IMR-90 (cell line): ENCODE data around the gene ENDOU. TPM values are rescaled to one million over a fixed set of nuclear protein-coding genes. Genes with fewer than 3 reads are reported as not detected.

Experiments used
- ATAC-seq: fragments of 200-7000 bp; cut with Tn5 transposase; 2 replicates; pipeline ENCODE4 v1.9.1; 2020; ENCODE audit warnings: low read depth, mild to moderate bottlenecking, moderate library complexity
- BruUV-seq: library from RNA; stranded (reverse); fragments of 400-500 nt; replicated peaks from 2 replicates; lab custom pipeline; 2021; lab: Mats Ljungman, UMichigan
- CTCF ChIA-PET: fragments of 300-600 bp; formaldehyde crosslinking; extraction: SDS; loops from one replicate; lab custom pipeline; 2021; ENCODE audit warnings: antibody characterized with exemption; lab: Yijun Ruan, JAX
- POLR2A ChIA-PET: fragments of 300-600 bp; sonication (Branson Sonifier 250); formaldehyde crosslinking; loops from one replicate; lab custom pipeline; 2022; ENCODE audit warnings: antibody characterized with exemption; ENCODE audit not compliant: unreplicated experiment; lab: Charles Lee
- DNase-seq: peaks from one replicate; pipeline ENCODE4 v3.0.0; 2013
- H2AFZ ChIP-seq: replicated peaks from 2 replicates; pipeline ENCODE3; 2013; ENCODE audit warnings: low read length, mild to moderate bottlenecking; ENCODE audit not compliant: poor library complexity
- H2AK5ac ChIP-seq: 2 replicates; pipeline ENCODE4 v1.6.1; 2013; ENCODE audit warnings: low read depth, low read length, inconsistent platforms
- H2AK9ac ChIP-seq: replicated peaks from 2 replicates; pipeline ENCODE3; 2013; ENCODE audit warnings: mild to moderate bottlenecking, low read depth, low read length, moderate library complexity; ENCODE audit not compliant: poor library complexity
- H2BK120ac ChIP-seq: 2 replicates; pipeline ENCODE4 v1.6.1; 2013; ENCODE audit warnings: low read depth, low read length, inconsistent platforms
- H2BK15ac ChIP-seq: 3 replicates; pipeline ENCODE4 v1.6.1; 2013; ENCODE audit warnings: low read depth, low read length, inconsistent platforms
- H2BK20ac ChIP-seq: 2 replicates; pipeline ENCODE4 v1.6.1; 2013; ENCODE audit warnings: low read depth, mild to moderate bottlenecking, inconsistent platforms, low read length, moderate library complexity
- H2BK5ac ChIP-seq: 2 replicates; pipeline ENCODE4 v1.6.1; 2013; ENCODE audit warnings: mild to moderate bottlenecking, low read depth, low read length, inconsistent platforms; ENCODE audit not compliant: poor library complexity, severe bottlenecking
- H3K14ac ChIP-seq: replicated peaks from 2 replicates; pipeline ENCODE4 v1.6.1; 2013; ENCODE audit warnings: low read depth, low read length, inconsistent platforms
- H3K18ac ChIP-seq: 2 replicates; pipeline ENCODE4 v1.6.1; 2013; ENCODE audit warnings: low read depth, low read length, control low read depth
- H3K23ac ChIP-seq: 2 replicates; pipeline ENCODE4 v1.6.1; 2013; ENCODE audit warnings: low read depth, low read length, inconsistent platforms
- H3K27ac ChIP-seq: 2 replicates; pipeline ENCODE4 v1.5.1; 2013; ENCODE audit warnings: mild to moderate bottlenecking, control low read depth, low read length; ENCODE audit not compliant: insufficient read depth
- H3K27me3 ChIP-seq: 2 replicates; pipeline ENCODE4 v1.6.1; 2013; ENCODE audit warnings: low read length; ENCODE audit not compliant: control insufficient read depth, insufficient read depth
- H3K36me3 ChIP-seq: 2 replicates; pipeline ENCODE4 v1.6.1; 2013; ENCODE audit warnings: low read length, mixed read lengths; ENCODE audit not compliant: control insufficient read depth, insufficient read depth
- H3K4ac ChIP-seq: 2 replicates; pipeline ENCODE4 v1.6.1; 2013; ENCODE audit warnings: low read depth, low read length, inconsistent platforms
- H3K4me1 ChIP-seq: 2 replicates; pipeline ENCODE4 v1.6.1; 2013; ENCODE audit warnings: low read length, mixed read lengths; ENCODE audit not compliant: control insufficient read depth, insufficient read depth
- H3K4me2 ChIP-seq: 2 replicates; pipeline ENCODE4 v1.6.1; 2013; ENCODE audit warnings: low read depth, mild to moderate bottlenecking, control low read depth, low read length, moderate library complexity
- H3K4me3 ChIP-seq: 2 replicates; pipeline ENCODE4 v1.5.1; 2013; ENCODE audit warnings: low read depth, mild to moderate bottlenecking, control low read depth, low read length, moderate library complexity; ENCODE audit not compliant: insufficient read depth
- H3K56ac ChIP-seq: 2 replicates; pipeline ENCODE4 v1.6.1; 2013; ENCODE audit warnings: low read length, inconsistent platforms; ENCODE audit not compliant: insufficient read depth; ENCODE audit errors: extremely low read depth
- H3K79me1 ChIP-seq, 2 experiments: 2 replicates each; pipeline ENCODE4 v1.6.1; 2013; ENCODE audit warnings: low read length in 2 of 2, inconsistent platforms in 1 of 2, low read depth in 1 of 2
- H3K9ac ChIP-seq: 2 replicates; pipeline ENCODE4 v1.6.1; 2013; ENCODE audit warnings: low read depth, low read length, control low read depth
- H3K9me1 ChIP-seq: 2 replicates; pipeline ENCODE4 v1.6.1; 2013; ENCODE audit warnings: low read length, inconsistent platforms; ENCODE audit not compliant: insufficient read depth
- H3K9me3 ChIP-seq: 2 replicates; pipeline ENCODE4 v1.6.1; 2013; ENCODE audit warnings: low read length; ENCODE audit not compliant: control insufficient read depth, insufficient read depth
- H4K20me1 ChIP-seq: 2 replicates; pipeline ENCODE4 v1.6.1; 2013; ENCODE audit warnings: low read length, inconsistent platforms; ENCODE audit not compliant: insufficient read depth
- H4K5ac ChIP-seq: 2 replicates; pipeline ENCODE4 v1.6.1; 2013; ENCODE audit warnings: mild to moderate bottlenecking, low read depth, low read length, control low read depth
- H4K8ac ChIP-seq, 2 experiments: 2 replicates each; pipeline ENCODE4 v1.6.1; 2013; ENCODE audit warnings: low read depth in 2 of 2, low read length in 2 of 2, control low read depth in 1 of 2, inconsistent platforms in 1 of 2
- H4K91ac ChIP-seq: 2 replicates; pipeline ENCODE4 v1.6.1; 2013; ENCODE audit warnings: low read depth, low read length, inconsistent platforms; ENCODE audit not compliant: insufficient read depth
- MAZ ChIP-seq: IDR thresholded peaks from 2 replicates; pipeline ENCODE4 v1.6.1; 2012; ENCODE audit warnings: low read depth, mild to moderate bottlenecking, low read length, improper control_type of control experiment, moderate library complexity, borderline replicate concordance
- MXI1 ChIP-seq: IDR thresholded peaks from 2 replicates; pipeline ENCODE4 v1.6.1; 2012; ENCODE audit warnings: low read depth, mild to moderate bottlenecking, low read length, moderate library complexity, borderline replicate concordance
- NFE2L2 ChIP-seq: fragments of 150-350 bp; IDR thresholded peaks from 2 replicates; pipeline ENCODE4 v1.6.1; 2016; ENCODE audit warnings: low read depth, mild to moderate bottlenecking, low read length
- RAD21 ChIP-seq: IDR thresholded peaks from 2 replicates; pipeline ENCODE4 v1.6.1; 2012; ENCODE audit warnings: low read length, improper control_type of control experiment
- WGBS, 2 experiments: methylation state at CpG; one replicate each; pipeline versions ENCODE4 v1.1.5 to v1.1.7; 2013; ENCODE audit warnings: missing lambda C conversion rate in 2 of 2; ENCODE audit not compliant: insufficient read length in 1 of 2; ENCODE audit errors: extremely low coverage in 2 of 2; 5-methylcytosine and 5-hydroxymethylcytosine counted together
- dilution Hi-C: fragments of 300-500 bp; cut with HindIII; formaldehyde crosslinking; loops from one replicate; pipeline ENCODE4 v1.14.3; 2018; ENCODE audit warnings: low sequenced_read_pairs; ENCODE audit not compliant: unreplicated experiment
- in situ Hi-C: fragments of 300-500 bp; cut with MboI; formaldehyde crosslinking; loops from 3 replicates; pipeline ENCODE4 v1.14.3; 2019; ENCODE audit warnings: low sequenced_read_pairs, inconsistent platforms, mixed read lengths
- intact Hi-C: fragments of 100-400 bp; cut with micrococcal nuclease; formaldehyde crosslinking; loops from 2 replicates; pipeline ENCODE4 v1.10.0; 2022
- polyA plus RNA-seq, 3 experiments: library from polyadenylated mRNA; depleted of rRNA; stranded (reverse); fragments of >200 nt; gene quantifications; 2 replicates each; pipeline ENCODE4 v1.2.3, GENCODE V29; 2012; ENCODE audit warnings: low replicate concordance in 1 of 3
- total RNA-seq: library from RNA; depleted of rRNA; stranded (reverse); fragments of >200 nt; gene quantifications from 2 replicates; pipeline ENCODE4 v1.2.3, GENCODE V29; 2012
- TF ChIP-seq, protein P1 (sequence below): conservative IDR thresholded peaks from 2 replicates; pipeline ENCODE4 v1.5.1; 2012; ENCODE audit warnings: mild to moderate bottlenecking, low read depth, low read length, improper control_type of control experiment
- TF ChIP-seq, protein P2 (sequence below): fragments of 150-350 bp; IDR thresholded peaks from 2 replicates; pipeline ENCODE4 v1.6.1; 2017; ENCODE audit warnings: mild to moderate bottlenecking, antibody characterized with exemption, low read length, low read depth
- TF ChIP-seq, protein P3 (sequence below): fragments of 150-350 bp; IDR thresholded peaks from 2 replicates; pipeline ENCODE4 v1.6.1; 2016; ENCODE audit warnings: low read depth, mild to moderate bottlenecking, low read length, moderate library complexity, borderline replicate concordance

ENDOU gene
- total and polyA plus RNA-seq, 2 of the 4 experiments (the other 2 are of a cell fraction) = under 0.01 to 0.09 TPM

DNA sequence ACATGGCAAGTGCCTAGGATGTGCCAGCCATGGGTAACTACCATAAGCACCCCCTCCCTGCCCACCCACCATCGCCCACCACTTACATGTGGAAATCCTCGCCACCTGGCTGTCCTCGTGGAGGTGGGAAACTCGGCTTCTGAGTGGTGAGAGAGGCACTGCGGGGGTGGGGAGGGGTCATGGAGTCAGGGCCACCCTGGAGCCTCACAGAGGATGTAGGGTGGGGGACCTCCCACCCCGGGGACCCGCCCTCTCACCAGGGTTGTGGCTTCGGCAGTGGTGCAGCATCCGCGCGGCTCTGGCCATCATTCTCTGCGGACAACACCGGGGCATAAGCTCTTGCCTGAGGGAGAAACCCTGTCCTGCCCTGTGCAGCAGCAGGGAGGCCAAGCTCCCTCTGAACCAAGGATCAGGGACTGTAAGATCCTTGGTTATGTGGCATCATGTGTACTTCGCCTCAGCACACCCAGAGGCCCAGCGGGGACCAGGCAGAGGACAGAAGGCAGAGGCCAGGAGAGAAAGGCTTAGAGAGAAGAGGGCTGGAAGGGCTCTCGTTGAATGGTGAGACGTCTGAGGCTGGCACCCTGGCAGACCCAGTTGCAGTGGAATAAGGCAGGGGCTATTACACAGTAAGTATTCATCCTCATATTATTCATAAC lies 12.8 kb upstream of the ENDOU start:
- no peak for DNase-seq
- H3K27ac ChIP-seq = no peak overlapping the region

More for the DNA sequence above, 12.8 kb upstream of the ENDOU start:
- H2AK5ac ChIP-seq = no peak overlapping the region; the same call in 1 of the 2 replicates
- POLR2A ChIA-PET = no interaction called here
- H3K23ac ChIP-seq = no peak overlapping the region
- no peak overlapping the region for H4K5ac ChIP-seq
- H2BK120ac ChIP-seq = no peak overlapping the region
- H3K14ac ChIP-seq = no peak overlapping the region
- TF ChIP-seq NFE2L2 (no peak), RAD21 (no peak), MXI1 (no peak), MAZ (no peak)
- TF ChIP-seq, protein P1, sequence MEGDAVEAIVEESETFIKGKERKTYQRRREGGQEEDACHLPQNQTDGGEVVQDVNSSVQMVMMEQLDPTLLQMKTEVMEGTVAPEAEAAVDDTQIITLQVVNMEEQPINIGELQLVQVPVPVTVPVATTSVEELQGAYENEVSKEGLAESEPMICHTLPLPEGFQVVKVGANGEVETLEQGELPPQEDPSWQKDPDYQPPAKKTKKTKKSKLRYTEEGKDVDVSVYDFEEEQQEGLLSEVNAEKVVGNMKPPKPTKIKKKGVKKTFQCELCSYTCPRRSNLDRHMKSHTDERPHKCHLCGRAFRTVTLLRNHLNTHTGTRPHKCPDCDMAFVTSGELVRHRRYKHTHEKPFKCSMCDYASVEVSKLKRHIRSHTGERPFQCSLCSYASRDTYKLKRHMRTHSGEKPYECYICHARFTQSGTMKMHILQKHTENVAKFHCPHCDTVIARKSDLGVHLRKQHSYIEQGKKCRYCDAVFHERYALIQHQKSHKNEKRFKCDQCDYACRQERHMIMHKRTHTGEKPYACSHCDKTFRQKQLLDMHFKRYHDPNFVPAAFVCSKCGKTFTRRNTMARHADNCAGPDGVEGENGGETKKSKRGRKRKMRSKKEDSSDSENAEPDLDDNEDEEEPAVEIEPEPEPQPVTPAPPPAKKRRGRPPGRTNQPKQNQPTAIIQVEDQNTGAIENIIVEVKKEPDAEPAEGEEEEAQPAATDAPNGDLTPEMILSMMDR = no peak
- TF ChIP-seq, protein P2, sequence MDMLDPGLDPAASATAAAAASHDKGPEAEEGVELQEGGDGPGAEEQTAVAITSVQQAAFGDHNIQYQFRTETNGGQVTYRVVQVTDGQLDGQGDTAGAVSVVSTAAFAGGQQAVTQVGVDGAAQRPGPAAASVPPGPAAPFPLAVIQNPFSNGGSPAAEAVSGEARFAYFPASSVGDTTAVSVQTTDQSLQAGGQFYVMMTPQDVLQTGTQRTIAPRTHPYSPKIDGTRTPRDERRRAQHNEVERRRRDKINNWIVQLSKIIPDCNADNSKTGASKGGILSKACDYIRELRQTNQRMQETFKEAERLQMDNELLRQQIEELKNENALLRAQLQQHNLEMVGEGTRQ = no peak
- TF ChIP-seq, protein P3, sequence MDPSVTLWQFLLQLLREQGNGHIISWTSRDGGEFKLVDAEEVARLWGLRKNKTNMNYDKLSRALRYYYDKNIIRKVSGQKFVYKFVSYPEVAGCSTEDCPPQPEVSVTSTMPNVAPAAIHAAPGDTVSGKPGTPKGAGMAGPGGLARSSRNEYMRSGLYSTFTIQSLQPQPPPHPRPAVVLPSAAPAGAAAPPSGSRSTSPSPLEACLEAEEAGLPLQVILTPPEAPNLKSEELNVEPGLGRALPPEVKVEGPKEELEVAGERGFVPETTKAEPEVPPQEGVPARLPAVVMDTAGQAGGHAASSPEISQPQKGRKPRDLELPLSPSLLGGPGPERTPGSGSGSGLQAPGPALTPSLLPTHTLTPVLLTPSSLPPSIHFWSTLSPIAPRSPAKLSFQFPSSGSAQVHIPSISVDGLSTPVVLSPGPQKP = no peak
- no peak overlapping the region for H2BK15ac ChIP-seq
- H2BK20ac ChIP-seq = no peak overlapping the region
- ATAC-seq = no peak
- peaks cover 18% of the 10 kb centered on the region for H3K4me1 ChIP-seq
- in situ Hi-C loops = no loop called here
- dilution Hi-C loops = no loop called here
- CTCF ChIA-PET = interaction anchor here (0.6 kb wide), 1 partner anchor 291 kb away, joined by 3 read pairs; no protein-coding TSS in a partner anchor
- no peak overlapping the region for H3K9ac ChIP-seq
- H3K9me1 ChIP-seq = 0 out of 2 replicates have a peak, but pooled peaks cover 5% of the 10 kb centered on the region
- no peaks in the 10 kb centered on the region for H3K9me3 ChIP-seq
- no peak overlapping the region for H3K4me2 ChIP-seq
- H3K18ac ChIP-seq = no peak overlapping the region
- no peak overlapping the region for H4K91ac ChIP-seq
- 100% methylated on average over 1 of the region's 17 CpGs; no CpG with 5 or more reads in 1 of the 2 experiments for WGBS, 2 experiments
- H2BK5ac ChIP-seq = no peak overlapping the region
- no peaks in the 10 kb centered on the region for H3K36me3 ChIP-seq
- H3K4me3 ChIP-seq = no peak overlapping the region
- peak overlapping the region in 1 of 2 experiments; percentile 70; a peak in 2 of 4 replicates for H4K8ac ChIP-seq
- intact Hi-C loops = loop anchor here (2.0 kb wide), 1 partner anchor 21 kb away; the partner anchor contains the start of gene RAPGEF3
- H4K20me1 ChIP-seq = no peaks in the 10 kb centered on the region
- no TSS peak for BruUV-seq
- no peak overlapping the region for H3K4ac ChIP-seq
- no peaks in the 10 kb centered on the region; the same call in 1 of the 2 replicates for H3K27me3 ChIP-seq
- no peaks in the 10 kb centered on the region for H3K79me1 ChIP-seq
- H2AK9ac ChIP-seq = no peak overlapping the region
- H3K56ac ChIP-seq = no peak overlapping the region
- no peak overlapping the region for H2AFZ ChIP-seq
